ENCODE measurements around the gene NOS1AP. TPM values are rescaled to one million over a fixed set of nuclear protein-coding genes. Genes with fewer than 3 reads are reported as not detected.

Gene NOS1AP
- 0.16 and 0.44 TPM in 2 replicates for total RNA-seq

GRCh38 chr1:162069334-162070093, at the start of gene NOS1AP:
Gene NOS1AP (plus strand): TSS chr1:162069691. CDS start chr1:162070178, 487 bp downstream.

GRCh38 chr1:162023547-162024501, 45.7 kb upstream of the NOS1AP start, which contains the start of gene OLFML2B:
Gene OLFML2B (minus strand): TSS chr1:162023869. CDS start chr1:162023430, 439 bp downstream.

GRCh38 chr1:162376691-162377090, 307.2 kb downstream of the NOS1AP start, which contains the start of gene SPATA46:
Gene SPATA46 (minus strand): TSS chr1:162376854. CDS start chr1:162376790, 64 bp downstream.

GRCh38 chr1:162381383-162381782, 311.9 kb downstream of the NOS1AP start, which contains the start of gene C1orf226:
Gene C1orf226 (plus strand): TSS chr1:162381728. CDS start chr1:162381902, 174 bp downstream.

GRCh38 chr1:162412002-162412401, 342.5 kb downstream of the NOS1AP start, which contains the start of gene SH2D1B:
Gene SH2D1B (minus strand): TSS chr1:162412136. CDS start chr1:162412016, 120 bp downstream.

Other genes with a start within 250 kb of the NOS1AP start
- gene OLFML2B, start 45.8 kb upstream of the NOS1AP start, total RNA-seq, result under 0.01 and 0.13 TPM in 2 replicates